ENCODE measurements around the gene CDKN3.

CDKN3 gene

DNA sequence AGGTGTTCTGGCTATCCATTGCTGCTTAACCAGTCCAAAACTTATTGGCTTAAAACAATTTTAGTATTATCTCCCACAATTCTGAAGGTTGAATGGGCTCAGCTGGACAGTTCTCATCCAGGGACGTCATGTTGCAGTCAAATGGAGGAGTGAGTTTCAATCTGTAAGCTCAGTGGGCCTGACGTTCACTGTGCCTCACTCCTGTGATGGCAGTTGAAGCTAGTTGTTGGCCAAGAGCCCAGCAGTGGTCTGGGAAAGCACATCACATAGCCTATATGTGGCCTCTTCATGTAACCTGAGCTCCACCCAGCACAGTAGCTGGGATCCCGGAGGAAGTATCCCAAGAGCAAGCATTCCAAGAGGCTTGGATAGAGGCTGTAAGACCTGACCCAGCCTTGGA is 40.6 kb upstream of the CDKN3 start:
- Mint-ChIP-seq H3K9me3 (peaks cover 19% of the 10 kb centered on the region), H3K36me3 (ENCODE audit: low read depth) (no peaks in the 10 kb centered on the region), H3K27me3 (ENCODE audit: low read depth, poor library complexity) (no peaks in the 10 kb centered on the region), H3K4me1 (peaks cover 16% of the 10 kb centered on the region), H3K4me3 (no peak overlapping the region), H3K27ac (no peak overlapping the region)
- no peak for DNase-seq
- TF ChIP-seq, protein P1, sequence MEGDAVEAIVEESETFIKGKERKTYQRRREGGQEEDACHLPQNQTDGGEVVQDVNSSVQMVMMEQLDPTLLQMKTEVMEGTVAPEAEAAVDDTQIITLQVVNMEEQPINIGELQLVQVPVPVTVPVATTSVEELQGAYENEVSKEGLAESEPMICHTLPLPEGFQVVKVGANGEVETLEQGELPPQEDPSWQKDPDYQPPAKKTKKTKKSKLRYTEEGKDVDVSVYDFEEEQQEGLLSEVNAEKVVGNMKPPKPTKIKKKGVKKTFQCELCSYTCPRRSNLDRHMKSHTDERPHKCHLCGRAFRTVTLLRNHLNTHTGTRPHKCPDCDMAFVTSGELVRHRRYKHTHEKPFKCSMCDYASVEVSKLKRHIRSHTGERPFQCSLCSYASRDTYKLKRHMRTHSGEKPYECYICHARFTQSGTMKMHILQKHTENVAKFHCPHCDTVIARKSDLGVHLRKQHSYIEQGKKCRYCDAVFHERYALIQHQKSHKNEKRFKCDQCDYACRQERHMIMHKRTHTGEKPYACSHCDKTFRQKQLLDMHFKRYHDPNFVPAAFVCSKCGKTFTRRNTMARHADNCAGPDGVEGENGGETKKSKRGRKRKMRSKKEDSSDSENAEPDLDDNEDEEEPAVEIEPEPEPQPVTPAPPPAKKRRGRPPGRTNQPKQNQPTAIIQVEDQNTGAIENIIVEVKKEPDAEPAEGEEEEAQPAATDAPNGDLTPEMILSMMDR (IDR thresholded peaks at IDR 0.05): no peak

DNA sequence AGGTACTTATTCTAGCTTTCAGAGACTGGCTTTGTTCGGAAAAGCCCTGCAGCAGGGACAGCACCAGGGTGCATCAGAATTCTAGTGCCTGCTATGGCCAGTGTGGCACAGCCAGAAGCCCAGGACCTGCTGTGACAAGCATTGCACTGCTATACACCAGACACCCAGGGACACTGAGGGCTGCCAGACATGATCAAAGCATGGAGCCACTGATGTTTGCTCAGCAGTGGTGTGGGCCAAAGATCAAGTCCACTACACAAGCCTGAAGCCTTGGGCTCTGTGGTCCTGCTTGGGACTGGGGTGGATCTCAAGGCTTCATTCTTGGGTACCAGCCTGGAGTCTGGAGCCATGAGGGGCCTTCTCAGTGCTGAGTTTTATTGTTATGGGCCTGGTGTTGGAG is 36.1 kb upstream of the CDKN3 start:
- TF ChIP-seq, protein P1 (IDR thresholded peaks at IDR 0.05): no peak
- peaks cover 29% of the 10 kb centered on the region for H3K4me1 Mint-ChIP-seq
- no peak for DNase-seq
- no peaks in the 10 kb centered on the region for H3K36me3 Mint-ChIP-seq (ENCODE audit: low read depth)
- H3K4me3 Mint-ChIP-seq: no peak overlapping the region
- H3K27ac Mint-ChIP-seq: no peak overlapping the region
- peaks cover 7% of the 10 kb centered on the region for H3K27me3 Mint-ChIP-seq (ENCODE audit: low read depth, poor library complexity)
- H3K9me3 Mint-ChIP-seq: no peaks in the 10 kb centered on the region

DNA sequence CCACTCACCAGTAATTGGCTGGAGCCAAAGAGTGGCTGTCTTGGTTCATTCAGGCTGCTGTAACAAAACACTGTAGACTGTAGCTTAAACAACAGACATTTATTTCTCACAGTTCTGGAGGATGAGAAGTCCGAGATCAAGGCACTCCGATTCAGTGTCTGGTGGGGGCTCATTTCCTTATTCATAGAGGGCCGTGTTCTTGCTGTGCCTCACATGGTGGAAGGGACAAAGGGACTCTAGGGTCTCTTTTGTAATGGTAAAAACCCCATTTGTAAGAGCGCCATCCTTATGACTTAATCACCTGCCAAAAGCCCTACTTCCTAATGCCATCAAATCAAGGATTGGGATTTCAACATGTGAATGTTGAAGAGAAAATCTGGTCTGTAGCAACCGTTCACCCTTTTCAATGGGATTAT is 34.7 kb upstream of the CDKN3 start:
- H3K27me3 Mint-ChIP-seq (ENCODE audit: low read depth, poor library complexity): peaks cover 10% of the 10 kb centered on the region
- H3K9me3 Mint-ChIP-seq: no peaks in the 10 kb centered on the region
- no peak for DNase-seq
- no peak overlapping the region for H3K27ac Mint-ChIP-seq
- H3K4me1 Mint-ChIP-seq: peaks cover 35% of the 10 kb centered on the region
- H3K36me3 Mint-ChIP-seq (ENCODE audit: low read depth): no peaks in the 10 kb centered on the region
- H3K4me3 Mint-ChIP-seq: no peak overlapping the region
- TF ChIP-seq, protein P1 (IDR thresholded peaks at IDR 0.05): no peak

DNA sequence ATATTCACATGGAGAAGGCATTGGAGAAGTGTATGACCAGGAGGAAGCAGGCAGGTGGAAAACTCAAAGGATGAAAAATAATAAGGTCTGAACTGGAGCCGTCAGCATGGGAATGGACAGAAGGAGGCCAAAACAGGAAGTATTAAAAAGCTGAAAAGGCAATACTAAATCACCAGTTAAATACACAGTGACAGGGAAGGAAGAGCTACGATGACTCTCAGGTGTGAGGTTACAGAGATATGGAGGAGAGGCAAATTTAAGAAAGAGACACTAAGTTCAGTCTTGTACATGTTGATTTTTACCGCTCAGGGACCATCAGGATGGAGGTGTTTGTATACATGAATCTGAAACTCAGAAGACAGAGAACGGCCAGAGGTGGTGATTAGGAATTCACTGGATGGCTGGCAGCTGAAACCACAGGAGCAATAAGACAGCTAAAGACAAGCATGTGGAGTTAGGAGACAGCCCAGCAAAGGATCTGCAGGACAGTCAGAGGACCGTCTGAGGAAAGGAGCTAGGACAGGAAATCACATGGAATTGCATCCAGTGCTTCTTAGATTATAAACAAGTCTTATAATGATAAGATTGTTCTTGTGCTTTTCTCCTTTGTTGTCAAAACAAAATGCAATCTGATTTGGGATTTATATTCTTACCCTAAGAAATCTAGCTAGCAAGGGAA is 33.9 kb upstream of the CDKN3 start:
- TF ChIP-seq, protein P1 (IDR thresholded peaks at IDR 0.05): no peak
- H3K4me1 Mint-ChIP-seq: peaks cover 42% of the 10 kb centered on the region
- peak overlapping the region; percentile 2 for H3K4me3 Mint-ChIP-seq
- DNase-seq: no peak
- no peaks in the 10 kb centered on the region for H3K36me3 Mint-ChIP-seq (ENCODE audit: low read depth)
- no peak overlapping the region for H3K27ac Mint-ChIP-seq
- H3K9me3 Mint-ChIP-seq: no peaks in the 10 kb centered on the region
- peaks cover 10% of the 10 kb centered on the region for H3K27me3 Mint-ChIP-seq (ENCODE audit: low read depth, poor library complexity)

DNA sequence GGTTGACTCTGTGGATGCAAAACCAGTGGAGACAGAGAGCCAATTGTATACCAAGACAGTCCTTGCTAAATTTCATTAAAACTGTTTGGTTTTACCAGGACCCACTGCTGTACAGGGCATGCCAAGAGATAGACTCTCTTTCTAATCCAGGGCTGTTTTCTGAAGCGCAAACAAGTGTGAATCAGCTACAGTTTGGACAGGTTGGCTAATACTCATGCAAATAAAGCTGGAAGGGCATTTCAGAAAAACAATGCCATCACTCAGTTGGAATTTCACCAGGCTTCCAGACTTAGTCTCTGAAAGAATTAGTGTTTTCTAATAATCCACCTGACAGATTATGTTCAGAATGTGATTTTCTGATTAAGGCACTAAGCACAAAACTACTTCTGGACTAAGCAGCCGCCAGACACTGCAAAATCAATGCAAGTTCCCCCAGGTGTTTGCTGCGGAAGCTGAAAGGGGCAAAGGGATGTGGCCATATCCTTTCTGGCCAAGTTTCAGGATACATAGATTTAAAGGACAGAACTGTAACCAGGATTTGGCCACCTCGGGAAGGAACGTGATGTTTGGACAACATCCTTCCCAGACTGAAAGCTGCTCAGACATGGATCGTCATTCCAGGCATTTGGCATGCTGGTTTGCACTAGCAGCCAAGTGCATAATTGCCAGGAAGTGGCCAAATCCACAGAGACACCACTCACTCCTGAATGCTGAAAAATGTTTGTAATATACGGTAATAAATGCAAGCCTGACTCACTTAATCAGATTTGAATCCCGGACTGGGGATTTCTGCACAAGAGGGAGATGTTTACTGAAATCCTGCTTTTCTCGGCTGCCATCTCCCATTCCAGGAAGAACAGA is 32.0 kb upstream of the CDKN3 start:
- Mint-ChIP-seq H3K27ac (no peak overlapping the region), H3K36me3 (ENCODE audit: low read depth) (no peaks in the 10 kb centered on the region), H3K9me3 (no peaks in the 10 kb centered on the region), H3K27me3 (ENCODE audit: low read depth, poor library complexity) (peaks cover 10% of the 10 kb centered on the region), H3K4me3 (no peak overlapping the region), H3K4me1 (peaks cover 44% of the 10 kb centered on the region)
- TF ChIP-seq, protein P1 (IDR thresholded peaks at IDR 0.05): no peak
- DNase-seq: no peak

All from nephron progenitor cell (in vitro differentiated cells).